Fibroblast of lung (primary cell): ENCODE results near the gene USP17L17. TPM values are rescaled to one million over a fixed set of nuclear protein-coding genes. Genes with fewer than 3 reads are reported as not detected.
"Not testable (repeated sequence)": the region's sequence is repeated elsewhere in the genome, so short reads cannot be mapped to it uniquely, and the experiment has no call there.

Experiments used
- DNase-seq, 2 donors: peaks; one replicate each; pipeline versions ENCODE4 v3.0.0 to v3.0.0-alpha.2; 2010; ENCODE audit warnings: low read depth in 2 of 2
- H2AFZ ChIP-seq: 2 replicates; pipeline ENCODE4 v1.5.1; 2012; ENCODE audit warnings: low read length, control low read depth, inconsistent platforms
- H3K27ac ChIP-seq: 2 replicates; pipeline ENCODE4 v1.5.1; 2011; ENCODE audit warnings: low read length, control low read depth; ENCODE audit not compliant: insufficient read depth
- H3K27me3 ChIP-seq: 2 replicates; pipeline ENCODE4 v1.5.1; 2011; ENCODE audit warnings: mild to moderate bottlenecking, low read length; ENCODE audit not compliant: control insufficient read depth, insufficient read depth
- H3K36me3 ChIP-seq: 2 replicates; pipeline ENCODE4 v1.5.1; 2011; ENCODE audit warnings: low read length; ENCODE audit not compliant: control insufficient read depth, insufficient read depth
- H3K4me1 ChIP-seq: 2 replicates; pipeline ENCODE4 v1.5.1; 2011; ENCODE audit warnings: low read length; ENCODE audit not compliant: control insufficient read depth, insufficient read depth; ENCODE audit errors: extremely low read depth
- H3K4me2 ChIP-seq: 2 replicates; pipeline ENCODE4 v1.5.1; 2011; ENCODE audit warnings: low read length, control low read depth; ENCODE audit not compliant: insufficient read depth; ENCODE audit errors: extremely low read depth
- H3K4me3 ChIP-seq, 4 experiments: fragments of 200-600 bp in 1 of 4; sonication (generic) in 1 of 4; replicated peaks in 1 of 4; 2 replicates each; pipeline ENCODE4 v1.5.1; 2011 to 2016; ENCODE audit warnings: low read length in 4 of 4, low read depth in 3 of 4, mild to moderate bottlenecking in 3 of 4, control low read depth in 2 of 4, inconsistent platforms in 1 of 4, mixed read lengths in 1 of 4; ENCODE audit not compliant: insufficient read depth in 1 of 4; ENCODE audit errors: control extremely low read depth in 1 of 4
- H3K79me2 ChIP-seq: 2 replicates; pipeline ENCODE4 v1.5.1; 2012; ENCODE audit warnings: mild to moderate bottlenecking, low read length, inconsistent platforms; ENCODE audit not compliant: control insufficient read depth, insufficient read depth
- H3K9ac ChIP-seq: 2 replicates; pipeline ENCODE4 v1.5.1; 2011; ENCODE audit warnings: mild to moderate bottlenecking, low read length, control low read depth; ENCODE audit not compliant: insufficient read depth
- H3K9me3 ChIP-seq: 2 replicates; pipeline ENCODE4 v1.5.1; 2012; ENCODE audit warnings: low read depth, low read length; ENCODE audit not compliant: control insufficient read depth, insufficient read depth
- H4K20me1 ChIP-seq: 2 replicates; pipeline ENCODE4 v1.5.1; 2011; ENCODE audit warnings: low read length; ENCODE audit not compliant: control insufficient read depth, insufficient read depth; ENCODE audit errors: extremely low read depth
- polyA plus RNA-seq, 2 donors: library from polyadenylated mRNA; depleted of rRNA in 1 of 2; stranded (reverse) in 1 of 2; unstranded in 1 of 2; fragments of >200 nt; gene quantifications; 2 replicates each; pipeline ENCODE4 v1.2.1, GENCODE V29; 2011 to 2012; ENCODE audit warnings: missing spikeins in 1 of 2
- total RNA-seq: library from RNA; depleted of rRNA; stranded (reverse); fragments of >200 nt; gene quantifications from 2 replicates; pipeline ENCODE4 v1.2.1, GENCODE V29; 2014

USP17L17 gene
- total and polyA plus RNA-seq, 2 donors (not counting 1 experiment from before 2014, with no cell fraction given) = not detected

DNA sequence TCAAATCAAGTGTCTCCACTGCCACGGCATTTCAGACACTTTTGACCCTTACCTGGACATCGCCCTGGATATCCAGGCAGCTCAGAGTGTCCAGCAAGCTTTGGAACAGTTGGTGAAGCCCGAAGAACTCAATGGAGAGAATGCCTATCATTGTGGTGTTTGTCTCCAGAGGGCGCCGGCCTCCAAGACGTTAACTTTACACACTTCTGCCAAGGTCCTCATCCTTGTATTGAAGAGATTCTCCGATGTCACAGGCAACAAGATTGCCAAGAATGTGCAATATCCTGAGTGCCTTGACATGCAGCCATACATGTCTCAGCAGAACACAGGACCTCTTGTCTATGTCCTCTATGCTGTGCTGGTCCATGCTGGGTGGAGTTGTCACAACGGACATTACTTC is 13.4 kb upstream of the USP17L17 start:
- not testable (repeated sequence) for H2AFZ ChIP-seq, H4K20me1 ChIP-seq, H3K79me2 ChIP-seq, H3K36me3 ChIP-seq, H3K9me3 ChIP-seq, H3K4me1 ChIP-seq, H3K9ac ChIP-seq, H3K4me2 ChIP-seq, H3K27ac ChIP-seq, H3K27me3 ChIP-seq, H3K4me3 ChIP-seq, DNase-seq

GRCh38 chr4:9234085-9234484 is 9.6 kb upstream of the USP17L17 start, which contains the start of gene USP17L15:
Gene USP17L15, plus strand, starts transcription at chr4:9234385. Its CDS starts 0 bp downstream, at chr4:9234385.
- not testable (repeated sequence) for H3K27me3 ChIP-seq, H2AFZ ChIP-seq, DNase-seq, H3K9ac ChIP-seq, H3K9me3 ChIP-seq, H3K79me2 ChIP-seq, H3K4me3 ChIP-seq, H3K27ac ChIP-seq, H4K20me1 ChIP-seq, H3K36me3 ChIP-seq, H3K4me1 ChIP-seq, H3K4me2 ChIP-seq

GRCh38 chr4:9238461-9238860 is 5.2 kb upstream of the USP17L17 start:
- H3K36me3 ChIP-seq, H3K4me1 ChIP-seq, H3K4me2 ChIP-seq, H4K20me1 ChIP-seq, H3K79me2 ChIP-seq, H3K4me3 ChIP-seq, H3K9me3 ChIP-seq, H3K9ac ChIP-seq, H3K27ac ChIP-seq, H3K27me3 ChIP-seq, H2AFZ ChIP-seq: not testable (repeated sequence)
- DNase-seq = peak in 1 of 2 donors; percentile 0

GRCh38 chr4:9247953-9248680 is 4.4 kb downstream of the USP17L17 start, which contains the start of gene USP17L18:
Gene USP17L18, plus strand, starts transcription at chr4:9248630. Its CDS starts 0 bp downstream, at chr4:9248630.
- peak in 1 of 2 donors; percentile 9 for DNase-seq
- H3K79me2 ChIP-seq, H2AFZ ChIP-seq, H3K36me3 ChIP-seq, H4K20me1 ChIP-seq, H3K27ac ChIP-seq, H3K4me2 ChIP-seq, H3K27me3 ChIP-seq, H3K9ac ChIP-seq, H3K4me3 ChIP-seq, H3K9me3 ChIP-seq, H3K4me1 ChIP-seq: not testable (repeated sequence)

DNA sequence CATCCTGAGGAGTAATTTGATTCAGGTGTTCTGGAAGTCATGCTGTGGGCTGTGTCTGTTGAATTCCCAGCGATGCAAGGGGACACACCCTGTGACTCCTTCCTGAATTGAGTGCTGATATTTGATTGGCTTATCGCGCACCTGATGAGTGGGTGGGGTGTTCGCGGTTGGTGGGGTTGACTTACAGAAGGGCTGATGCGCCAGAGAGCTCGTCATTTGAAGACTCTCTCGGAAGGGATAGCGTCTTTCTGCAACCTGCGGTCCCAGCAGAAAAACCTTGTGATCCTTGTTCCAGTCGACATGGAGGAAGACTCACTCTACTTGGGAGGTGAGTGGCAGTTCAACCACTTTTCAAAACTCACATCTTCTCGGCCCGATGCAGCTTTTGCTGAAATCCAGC is 9.4 kb downstream of the USP17L17 start, which contains the start of gene USP17L19:
TSS of gene USP17L19 (plus strand) at position 301 of the 400 bp plus-strand sequence. CDS start at position 301, 0 bp downstream.
- H3K27me3 ChIP-seq, H3K9ac ChIP-seq, H2AFZ ChIP-seq, H3K36me3 ChIP-seq, H3K27ac ChIP-seq, DNase-seq, H3K4me3 ChIP-seq, H3K4me2 ChIP-seq, H4K20me1 ChIP-seq, H3K79me2 ChIP-seq, H3K4me1 ChIP-seq, H3K9me3 ChIP-seq: not testable (repeated sequence)

GRCh38 chr4:9257824-9258223 is 14.1 kb downstream of the USP17L17 start, which contains the start of gene USP17L20:
Gene USP17L20, plus strand, starts transcription at chr4:9258124. Its CDS starts 0 bp downstream, at chr4:9258124.
- not testable (repeated sequence) for H2AFZ ChIP-seq, H3K4me3 ChIP-seq, H3K4me1 ChIP-seq, H3K4me2 ChIP-seq, DNase-seq, H3K9ac ChIP-seq, H3K36me3 ChIP-seq, H3K9me3 ChIP-seq, H3K27me3 ChIP-seq, H4K20me1 ChIP-seq, H3K79me2 ChIP-seq, H3K27ac ChIP-seq

- H3K27me3 ChIP-seq, H3K27ac ChIP-seq, H3K4me3 ChIP-seq, H2AFZ ChIP-seq, DNase-seq, H3K4me2 ChIP-seq, H3K79me2 ChIP-seq, H3K9ac ChIP-seq, H3K36me3 ChIP-seq, H4K20me1 ChIP-seq, H3K9me3 ChIP-seq, H3K4me1 ChIP-seq: not testable (repeated sequence)
Measured at GRCh38 chr4:9262572-9262971, 18.9 kb downstream of the USP17L17 start, which contains the start of gene USP17L21. Gene USP17L21, plus strand, starts transcription at chr4:9262872. Its CDS starts 0 bp downstream, at chr4:9262872.
